PC-3 (cell line): Measurements from ENCODE around the gene PROSER1. TPM values are rescaled to one million over a fixed set of nuclear protein-coding genes. Genes with fewer than 3 reads are reported as not detected.
A peak's percentile ranks its signal among the peaks of the same experiment; 100 is the strongest.
"Not testable (repeated sequence)": the region's sequence is repeated elsewhere in the genome, so short reads cannot be mapped to it uniquely, and the experiment has no call there.

Source experiments
- ATAC-seq: fragments of 200-7000 bp; cut with Tn5 transposase; 2 replicates; pipeline ENCODE4 v1.9.1; 2020; ENCODE audit warnings: mild to moderate bottlenecking, moderate library complexity
- BruUV-seq: library from RNA; stranded (reverse); fragments of 400-500 nt; replicated peaks from 2 replicates; lab custom pipeline; 2021; lab: Mats Ljungman, UMichigan
- CTCF ChIA-PET: fragments of 300-600 bp; sonication (Branson Sonifier 250); formaldehyde crosslinking; loops from one replicate; lab custom pipeline; 2022; ENCODE audit warnings: antibody characterized with exemption; lab: Charles Lee
- POLR2A ChIA-PET: fragments of 300-600 bp; sonication (Branson Sonifier 250); formaldehyde crosslinking; loops from one replicate; lab custom pipeline; 2022; ENCODE audit warnings: antibody characterized with exemption; ENCODE audit not compliant: unreplicated experiment; lab: Charles Lee
- DNase-seq: peaks from one replicate; pipeline ENCODE4 v3.0.0-alpha.2; 2015
- H2AFZ ChIP-seq: fragments of 300-600 bp; sonication (generic); 2 replicates; pipeline ENCODE4 v1.6.0; 2016; ENCODE audit warnings: antibody characterized with exemption, low read length
- H3F3A ChIP-seq: fragments of 300-600 bp; sonication (generic); one replicate; pipeline ENCODE4 v1.6.0; 2017; ENCODE audit warnings: antibody characterized with exemption, low read length, control low read depth, mild to moderate bottlenecking; ENCODE audit not compliant: unreplicated experiment
- H3K27ac ChIP-seq: fragments of 300-600 bp; sonication (generic); 2 replicates; pipeline ENCODE4 v1.5.1; 2016; ENCODE audit warnings: mild to moderate bottlenecking, low read length
- H3K27me3 ChIP-seq: fragments of 300-600 bp; sonication (generic); 2 replicates; pipeline ENCODE4 v1.6.1; 2016; ENCODE audit warnings: low read length, mixed read lengths
- H3K36me3 ChIP-seq: fragments of 300-600 bp; sonication (generic); 2 replicates; pipeline ENCODE4 v1.6.1; 2016; ENCODE audit warnings: low read depth, mixed run types, low read length, mixed read lengths
- H3K4me1 ChIP-seq: fragments of 300-600 bp; sonication (generic); 2 replicates; pipeline ENCODE4 v1.5.1; 2016; ENCODE audit warnings: low read length; ENCODE audit not compliant: insufficient read depth
- H3K4me2 ChIP-seq: fragments of 300-600 bp; sonication (generic); 2 replicates; pipeline ENCODE4 v1.6.0; 2016; ENCODE audit warnings: low read length
- H3K4me3 ChIP-seq: fragments of 300-600 bp; sonication (generic); 2 replicates; pipeline ENCODE4 v1.5.1; 2016; ENCODE audit warnings: mild to moderate bottlenecking, low read length, mixed read lengths
- H3K79me2 ChIP-seq: fragments of 300-600 bp; sonication (generic); 2 replicates; pipeline ENCODE4 v1.6.1; 2017; ENCODE audit warnings: low read length, mixed read lengths
- H3K9ac ChIP-seq: fragments of 300-600 bp; sonication (generic); 2 replicates; pipeline ENCODE4 v1.6.0; 2016; ENCODE audit warnings: mild to moderate bottlenecking, low read length
- H3K9me2 ChIP-seq: fragments of 300-600 bp; sonication (generic); replicated peaks from 2 replicates; pipeline ENCODE4 v1.6.1; 2016; ENCODE audit warnings: mixed run types, low read length, mixed read lengths
- H3K9me3 ChIP-seq: fragments of 300-600 bp; sonication (generic); 2 replicates; pipeline ENCODE4 v1.6.1; 2016; ENCODE audit warnings: low read length, mixed read lengths
- H4K20me1 ChIP-seq: fragments of 300-600 bp; sonication (generic); 2 replicates; pipeline ENCODE4 v1.6.1; 2016; ENCODE audit warnings: low read length, mixed read lengths
- CTCF ChIP-seq: fragments of 300-600 bp; sonication (generic); conservative IDR thresholded peaks from 2 replicates; pipeline ENCODE4 v1.5.1; 2017; ENCODE audit warnings: antibody characterized with exemption, low read depth, mild to moderate bottlenecking, low read length
- EZH2 ChIP-seq: fragments of 300-600 bp; sonication (generic); IDR thresholded peaks from one replicate; pipeline ENCODE4 v1.6.1; 2017; ENCODE audit warnings: antibody characterized with exemption, mild to moderate bottlenecking, low read length; ENCODE audit not compliant: unreplicated experiment
- EZH2phosphoT487 ChIP-seq: fragments of 300-600 bp; sonication (generic); IDR thresholded peaks from 2 replicates; pipeline ENCODE4 v1.6.1; 2018; ENCODE audit warnings: mild to moderate bottlenecking, antibody characterized with exemption, low read length, borderline replicate concordance
- intact Hi-C: fragments of 100-400 bp; cut with micrococcal nuclease; formaldehyde crosslinking; loops from 2 replicates; pipeline ENCODE4 v1.9.0; 2023
- total RNA-seq: library from RNA; depleted of rRNA; stranded (reverse); fragments of >200 nt; gene quantifications from 2 replicates; pipeline ENCODE4 v1.2.3, GENCODE V29; 2014

PROSER1 gene
- total RNA-seq, 1 experiment from 2014 or later, result 6.6 TPM

- Histone ChIP-seq H3K9ac (no peak overlapping the region), H3K9me2 (no peaks in the 10 kb centered on the region), H3K9me3 (no peaks in the 10 kb centered on the region), H3K27me3 (no peaks in the 10 kb centered on the region), H3K4me2 (no peak overlapping the region), H3K27ac (no peak overlapping the region), H3K4me3 (no peak overlapping the region), H4K20me1 (no peaks in the 10 kb centered on the region), H3K79me2 (no peaks in the 10 kb centered on the region), H2AFZ (no peak overlapping the region), H3K36me3 (peaks cover 31% of the 10 kb centered on the region), H3F3A (no peaks in the 10 kb centered on the region), H3K4me1 (no peaks in the 10 kb centered on the region)
- no peak for TF ChIP-seq EZH2
- peak; percentile 36; the same call in 1 of the 2 replicates for TF ChIP-seq CTCF
- no peak for DNase-seq
- BruUV-seq, result no TSS peak
- ATAC-seq, result peak; percentile 33; the same call in 1 of the 2 replicates
- CTCF ChIA-PET, result no interaction called here
- intact Hi-C loops, result no loop called here
- POLR2A ChIA-PET, result no interaction called here
These were observed 25.3 kb downstream of the PROSER1 start for GRCh38 chr13:39012608-39013007.

GRCh38 chr13:39006371-39007111, 31.3 kb downstream of the PROSER1 start:
- H3K4me1 ChIP-seq, H3K9me2 ChIP-seq, H3K9me3 ChIP-seq, DNase-seq, H3K27me3 ChIP-seq, H3K9ac ChIP-seq, H4K20me1 ChIP-seq, intact Hi-C loops, H3K36me3 ChIP-seq, H3K4me3 ChIP-seq, H3K27ac ChIP-seq, CTCF ChIA-PET, H3K79me2 ChIP-seq, H3F3A ChIP-seq, ATAC-seq: not testable (repeated sequence)
- TSS peak; percentile 10 for BruUV-seq
- H3K4me2 ChIP-seq, result peak overlapping the region; percentile 48; the same call in 1 of the 2 replicates
- 0 out of 2 replicates have a peak overlapping the region, but pooled peaks have one; percentile 42 for H2AFZ ChIP-seq
- POLR2A ChIA-PET, result interaction anchor here (0.6 kb wide), 1 partner anchor 219 kb away, joined by 4 read pairs; no protein-coding TSS in a partner anchor

- ChIA-PET CTCF (no interaction called here), POLR2A (no interaction called here)
- no peak overlapping the region for H3K9ac ChIP-seq
- no peaks in the 10 kb centered on the region for H3K36me3 ChIP-seq
- no peaks in the 10 kb centered on the region for H3K79me2 ChIP-seq
- DNase-seq (no peak), ATAC-seq (no peak)
- no peaks in the 10 kb centered on the region for H3F3A ChIP-seq
- BruUV-seq, result no TSS peak
- no peak for TF ChIP-seq EZH2phosphoT487
- no peak for TF ChIP-seq CTCF
- no peak for TF ChIP-seq EZH2
- H3K27me3 ChIP-seq, result no peaks in the 10 kb centered on the region
- no peak overlapping the region for H2AFZ ChIP-seq
- H3K9me3 ChIP-seq, result no peaks in the 10 kb centered on the region
- H3K4me1 ChIP-seq, result no peaks in the 10 kb centered on the region
- H4K20me1 ChIP-seq, result no peaks in the 10 kb centered on the region
- no peak overlapping the region for H3K4me3 ChIP-seq
- intact Hi-C loops, result no loop called here
- no peaks in the 10 kb centered on the region for H3K9me2 ChIP-seq
- no peak overlapping the region for H3K4me2 ChIP-seq
- H3K27ac ChIP-seq, result no peak overlapping the region
These were observed 39.1 kb downstream of the PROSER1 start for GRCh38 chr13:38998739-38999138.
